GM21529 (cell line): ENCODE results near the gene ISLR.

ENCODE experiments used
- ATAC-seq: cut with Tn5 transposase; IDR thresholded peaks from one replicate; pipeline ENCODE4 v1.9.1; 2021; ENCODE audit not compliant: unreplicated experiment

ISLR gene

DNA sequence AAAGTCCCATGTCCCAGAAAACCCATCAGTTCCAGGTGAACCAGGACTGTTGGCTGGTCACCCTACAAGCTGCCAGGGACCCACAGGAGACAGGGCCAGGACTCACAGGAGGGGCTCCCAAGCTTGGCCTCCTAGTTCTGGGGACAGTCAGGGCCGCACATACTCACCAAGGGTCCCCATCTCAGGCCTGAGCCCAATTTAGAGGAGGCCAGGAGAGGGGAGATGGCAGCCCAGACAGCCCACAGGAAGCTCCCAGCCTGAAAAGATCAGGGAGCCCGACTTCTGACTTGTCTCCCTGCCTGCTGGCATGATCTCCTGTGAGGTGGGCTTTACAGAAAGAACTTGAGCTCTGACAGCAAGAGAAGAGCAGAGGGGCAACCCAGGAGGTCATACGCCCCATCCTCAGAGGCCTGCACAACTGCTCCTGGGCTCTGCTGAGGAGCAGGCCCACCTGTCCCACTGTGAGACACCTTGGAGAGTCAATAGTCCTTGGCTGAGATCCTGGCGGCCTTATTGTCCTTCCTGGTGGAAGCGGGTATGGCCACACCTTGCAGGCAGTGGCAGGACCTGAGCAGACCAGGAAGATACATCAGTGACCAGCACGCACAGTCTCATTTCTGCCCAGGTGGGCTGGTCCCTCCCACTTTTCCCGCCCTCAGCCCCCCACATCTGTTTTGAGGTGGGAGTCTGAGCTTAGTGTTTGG, 2.5 kb upstream of the ISLR start:
- ATAC-seq = no peak

DNA sequence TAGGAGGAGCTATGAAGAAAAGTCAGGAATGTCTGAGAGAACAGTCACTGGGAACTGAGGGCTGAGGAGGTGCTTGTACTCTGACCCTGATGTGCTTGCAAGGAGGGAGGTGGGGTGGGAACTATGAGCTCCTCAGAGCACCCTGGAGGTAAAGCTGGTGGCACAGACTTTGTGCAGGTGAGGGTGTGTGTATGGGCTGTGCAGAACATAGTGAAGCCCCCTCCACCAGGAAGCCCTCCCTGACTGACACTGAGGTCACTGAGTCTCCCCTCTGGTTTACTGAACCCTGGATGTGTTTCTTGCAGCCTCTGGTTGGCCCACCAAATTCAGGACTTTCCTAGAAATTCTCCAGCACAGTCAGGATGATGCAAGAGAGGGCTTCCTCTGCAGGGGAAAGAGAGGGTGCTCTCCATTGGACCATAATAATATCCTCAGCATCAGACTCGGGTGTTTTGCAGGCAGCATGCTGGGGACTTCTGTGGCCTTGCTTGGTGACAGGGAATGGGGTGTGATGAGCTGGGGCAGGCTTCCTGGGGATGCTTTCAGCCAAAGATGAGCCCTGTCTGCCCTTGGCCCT, 1.5 kb upstream of the ISLR start:
- ATAC-seq = no peak

DNA sequence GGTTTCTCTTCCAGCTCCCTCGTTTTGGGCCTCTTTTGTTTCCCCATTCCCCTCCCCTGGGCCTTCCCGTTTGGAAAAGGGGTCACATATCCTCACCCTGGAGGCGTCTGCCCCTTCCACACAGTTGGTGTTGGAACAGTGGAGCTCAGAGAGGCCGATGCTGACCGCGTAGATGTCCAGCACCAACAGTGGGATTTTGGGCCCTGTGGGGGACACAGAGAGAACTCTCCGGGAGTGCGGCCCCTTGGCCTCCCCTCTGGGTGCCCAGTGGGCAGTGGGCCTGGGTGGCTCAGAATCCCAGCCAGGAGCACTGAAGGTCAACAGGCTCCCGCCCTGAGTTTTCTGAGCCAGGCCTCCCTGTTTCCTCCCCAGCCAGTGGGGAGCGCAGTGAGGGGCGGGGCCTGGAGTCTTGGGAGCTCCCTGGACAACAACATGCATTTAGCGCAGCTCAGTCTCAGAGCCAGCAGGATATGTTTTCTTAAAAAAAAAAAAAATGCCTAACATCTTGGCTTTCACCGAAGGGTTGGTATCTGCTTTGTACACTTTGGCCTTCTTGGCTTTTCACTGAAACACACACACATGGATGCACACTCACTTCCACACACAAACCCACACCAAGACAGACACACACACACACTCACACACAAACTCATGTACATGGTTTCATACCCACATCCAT, 670 bp upstream of the ISLR start:
- no peak for ATAC-seq

DNA sequence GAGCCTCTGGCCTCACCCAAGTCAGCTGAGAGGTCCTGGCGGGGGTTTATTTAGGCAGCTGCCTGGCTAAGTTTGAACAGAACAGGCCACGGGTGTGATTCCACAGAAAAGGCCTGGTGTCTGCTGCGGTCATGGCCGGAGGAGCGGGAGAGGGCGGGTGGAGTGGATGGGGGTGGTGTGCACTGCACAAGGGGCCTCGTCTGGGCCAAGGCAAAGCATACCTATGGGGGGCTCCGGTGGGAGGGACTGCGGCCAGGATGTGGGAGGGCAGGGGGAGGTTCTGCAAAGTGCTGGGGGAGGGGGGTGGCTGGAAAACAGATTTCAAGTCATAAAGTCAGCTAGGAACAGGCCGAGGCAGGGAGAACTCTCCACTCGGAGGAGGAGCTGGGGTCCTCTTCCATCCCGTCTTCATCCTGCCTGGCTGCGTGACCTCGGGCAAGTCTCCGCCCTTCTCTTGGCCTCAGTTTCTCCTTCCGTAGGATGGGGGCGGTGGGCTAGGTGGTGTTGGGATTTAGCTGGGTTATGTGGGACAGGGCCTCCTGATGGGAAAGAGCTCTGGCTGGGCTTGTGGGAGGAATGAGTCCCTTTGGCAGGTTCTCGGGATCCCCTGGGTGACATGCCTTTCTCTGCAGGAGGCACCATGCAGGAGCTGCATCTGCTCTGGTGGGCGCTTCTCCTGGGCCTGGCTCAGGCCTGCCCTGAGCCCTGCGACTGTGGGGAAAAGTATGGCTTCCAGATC, 878 bp downstream of the ISLR start:
- ATAC-seq = no peak

DNA sequence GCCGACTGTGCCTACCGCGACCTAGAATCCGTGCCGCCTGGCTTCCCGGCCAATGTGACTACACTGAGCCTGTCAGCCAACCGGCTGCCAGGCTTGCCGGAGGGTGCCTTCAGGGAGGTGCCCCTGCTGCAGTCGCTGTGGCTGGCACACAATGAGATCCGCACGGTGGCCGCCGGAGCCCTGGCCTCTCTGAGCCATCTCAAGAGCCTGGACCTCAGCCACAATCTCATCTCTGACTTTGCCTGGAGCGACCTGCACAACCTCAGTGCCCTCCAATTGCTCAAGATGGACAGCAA, 1.4 kb downstream of the ISLR start:
- no peak for ATAC-seq

DNA sequence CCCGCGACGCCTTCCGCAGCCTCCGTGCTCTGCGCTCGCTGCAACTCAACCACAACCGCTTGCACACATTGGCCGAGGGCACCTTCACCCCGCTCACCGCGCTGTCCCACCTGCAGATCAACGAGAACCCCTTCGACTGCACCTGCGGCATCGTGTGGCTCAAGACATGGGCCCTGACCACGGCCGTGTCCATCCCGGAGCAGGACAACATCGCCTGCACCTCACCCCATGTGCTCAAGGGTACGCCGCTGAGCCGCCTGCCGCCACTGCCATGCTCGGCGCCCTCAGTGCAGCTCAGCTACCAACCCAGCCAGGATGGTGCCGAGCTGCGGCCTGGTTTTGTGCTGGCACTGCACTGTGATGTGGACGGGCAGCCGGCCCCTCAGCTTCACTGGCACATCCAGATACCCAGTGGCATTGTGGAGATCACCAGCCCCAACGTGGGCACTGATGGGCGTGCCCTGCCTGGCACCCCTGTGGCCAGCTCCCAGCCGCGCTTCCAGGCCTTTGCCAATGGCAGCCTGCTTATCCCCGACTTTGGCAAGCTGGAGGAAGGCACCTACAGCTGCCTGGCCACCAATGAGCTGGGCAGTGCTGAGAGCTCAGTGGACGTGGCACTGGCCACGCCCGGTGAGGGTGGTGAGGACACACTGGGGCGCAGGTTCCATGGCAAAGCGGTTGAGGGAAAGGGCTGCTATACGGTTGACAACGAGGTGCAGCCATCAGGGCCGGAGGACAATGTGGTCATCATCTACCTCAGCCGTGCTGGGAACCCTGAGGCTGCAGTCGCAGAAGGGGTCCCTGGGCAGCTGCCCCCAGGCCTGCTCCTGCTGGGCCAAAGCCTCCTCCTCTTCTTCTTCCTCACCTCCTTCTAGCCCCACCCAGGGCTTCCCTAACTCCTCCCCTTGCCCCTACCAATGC, 2.0 kb downstream of the ISLR start:
- no peak for ATAC-seq

DNA sequence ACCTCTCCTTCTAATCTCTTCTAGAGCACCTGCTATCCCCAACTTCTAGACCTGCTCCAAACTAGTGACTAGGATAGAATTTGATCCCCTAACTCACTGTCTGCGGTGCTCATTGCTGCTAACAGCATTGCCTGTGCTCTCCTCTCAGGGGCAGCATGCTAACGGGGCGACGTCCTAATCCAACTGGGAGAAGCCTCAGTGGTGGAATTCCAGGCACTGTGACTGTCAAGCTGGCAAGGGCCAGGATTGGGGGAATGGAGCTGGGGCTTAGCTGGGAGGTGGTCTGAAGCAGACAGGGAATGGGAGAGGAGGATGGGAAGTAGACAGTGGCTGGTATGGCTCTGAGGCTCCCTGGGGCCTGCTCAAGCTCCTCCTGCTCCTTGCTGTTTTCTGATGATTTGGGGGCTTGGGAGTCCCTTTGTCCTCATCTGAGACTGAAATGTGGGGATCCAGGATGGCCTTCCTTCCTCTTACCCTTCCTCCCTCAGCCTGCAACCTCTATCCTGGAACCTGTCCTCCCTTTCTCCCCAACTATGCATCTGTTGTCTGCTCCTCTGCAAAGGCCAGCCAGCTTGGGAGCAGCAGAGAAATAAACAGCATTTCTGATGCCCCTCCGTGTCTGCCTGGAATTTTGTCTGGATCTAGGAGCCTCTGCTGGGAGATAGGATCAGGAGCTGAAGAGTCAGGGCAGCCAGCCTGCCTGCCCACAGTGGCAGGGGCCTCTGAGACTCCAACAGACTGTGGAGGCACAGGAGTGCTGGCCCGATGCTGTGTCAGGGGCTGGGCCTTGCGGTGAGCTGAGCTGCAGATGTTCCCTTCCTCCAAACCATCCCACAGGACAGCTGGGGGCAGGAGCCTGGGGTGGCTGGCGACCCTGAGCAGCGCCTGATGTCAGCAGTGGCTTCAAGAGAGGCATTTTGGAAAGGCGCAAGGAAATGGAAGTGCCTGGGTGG, 3.0 kb downstream of the ISLR start:
- ATAC-seq = no peak

DNA sequence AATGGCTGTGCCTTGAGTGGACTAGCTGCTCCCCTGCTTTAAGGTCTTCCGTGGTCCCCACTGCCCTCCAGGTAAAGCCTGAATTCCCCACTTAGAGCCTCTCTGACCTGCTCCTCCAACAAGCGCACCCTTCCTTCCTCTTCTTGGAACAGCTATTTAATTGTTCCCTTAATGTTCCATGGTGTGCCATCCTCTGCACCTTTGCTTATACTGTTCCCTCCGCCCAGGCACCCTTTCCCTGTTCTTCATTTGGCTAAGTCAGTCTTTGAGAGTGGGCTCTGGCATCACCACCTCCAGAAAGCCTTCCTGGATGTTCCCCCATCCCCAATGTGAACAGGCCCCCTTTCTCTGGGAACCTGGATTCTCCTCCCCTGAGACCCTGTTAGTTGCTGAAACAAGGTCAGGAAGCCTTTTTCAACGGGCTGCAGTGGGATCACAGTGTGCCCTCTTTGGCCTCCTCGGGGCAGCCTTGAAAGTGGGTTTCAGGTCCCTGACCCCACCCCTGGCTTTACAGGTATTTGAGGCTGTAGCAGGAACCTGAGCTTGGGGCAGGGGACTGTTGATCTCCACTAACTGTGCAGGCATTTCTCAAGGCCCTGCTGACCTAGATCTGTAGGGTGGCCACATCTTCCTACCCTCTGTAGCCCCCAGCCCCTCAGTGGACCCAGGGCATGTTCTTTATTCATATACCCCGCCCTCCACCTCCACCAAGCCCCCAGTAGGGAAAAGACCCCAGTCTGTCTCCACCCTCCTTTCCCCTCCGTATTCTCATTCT, 5.0 kb downstream of the ISLR start:
- ATAC-seq = no peak

DNA sequence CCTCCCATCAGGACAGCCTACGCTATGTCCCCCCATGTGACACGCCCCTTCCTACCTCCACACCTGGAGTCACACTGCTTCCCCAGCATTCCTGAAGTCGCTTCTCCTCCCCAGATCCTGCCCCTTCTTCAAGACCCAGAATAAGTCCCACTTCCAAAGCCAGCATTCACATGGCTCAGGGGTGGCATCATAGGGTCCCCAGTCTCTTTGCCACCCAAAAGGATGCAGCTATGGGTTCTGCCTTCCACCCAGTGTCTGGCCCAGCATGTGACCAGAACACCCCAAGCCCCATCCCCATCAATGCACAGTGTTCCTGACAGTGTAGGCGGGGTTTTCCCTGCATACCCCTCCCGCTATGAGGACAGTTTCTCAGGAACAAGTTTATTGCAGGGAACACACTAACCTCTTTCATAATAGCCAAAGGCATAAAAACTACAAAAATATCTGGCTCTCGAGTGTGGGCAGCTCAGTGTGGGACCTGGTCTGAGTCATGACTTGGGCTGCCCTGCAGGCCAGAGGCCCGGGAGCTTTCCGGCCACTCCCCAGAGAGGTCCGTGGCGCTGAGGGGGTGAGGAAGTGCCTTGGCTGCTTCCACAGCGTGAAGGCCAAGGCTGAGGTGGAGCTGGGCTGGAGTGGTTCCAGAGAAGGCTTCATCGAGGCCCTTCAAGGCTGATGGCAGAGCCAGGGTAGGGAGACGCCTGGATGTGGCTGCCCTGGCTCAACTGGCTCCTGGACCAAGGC, 5.8 kb downstream of the ISLR start:
- ATAC-seq = no peak

DNA sequence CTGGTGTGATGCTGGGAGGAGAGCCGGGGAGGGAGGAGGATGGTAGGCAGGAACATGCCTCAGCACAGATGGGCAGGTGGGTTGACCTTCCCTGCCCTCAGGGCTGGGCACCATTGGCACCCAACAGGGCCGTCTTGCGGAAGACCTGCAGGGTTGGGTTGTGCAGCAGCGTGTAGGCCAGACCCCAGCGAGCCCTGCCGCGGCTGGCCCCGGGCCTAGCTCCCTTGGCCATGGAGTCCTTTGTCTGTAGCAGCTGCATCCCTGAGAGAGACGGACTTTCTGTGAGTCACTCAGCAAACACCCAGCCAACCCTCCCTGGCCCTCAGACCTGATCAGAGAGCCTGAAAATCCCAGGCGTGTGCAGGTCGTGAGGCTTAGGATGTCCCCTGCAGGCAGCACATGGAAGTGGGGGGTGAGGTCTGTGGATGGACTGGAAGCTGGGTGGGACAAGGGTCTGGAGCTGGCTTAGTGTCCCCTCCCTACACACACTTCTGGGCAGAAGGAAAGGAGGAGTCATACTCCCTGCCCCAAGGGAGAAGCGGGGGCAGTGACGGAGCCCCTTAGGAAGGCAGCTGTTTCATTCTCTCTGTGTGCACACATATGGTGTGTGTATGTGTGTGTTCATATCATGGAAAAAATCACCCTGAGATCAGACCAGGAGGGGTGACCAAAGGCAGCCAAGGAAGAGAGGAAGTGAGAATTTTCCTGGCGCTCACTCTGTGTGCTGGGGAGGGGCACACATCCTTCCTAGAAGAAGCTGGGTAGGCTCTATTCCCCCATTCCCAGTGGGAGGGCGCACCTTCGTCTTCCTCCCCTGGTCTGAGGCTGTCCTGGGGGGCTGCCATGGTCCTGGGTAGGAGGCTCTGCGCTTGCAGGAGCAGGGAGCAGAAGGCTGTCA, 6.7 kb downstream of the ISLR start:
- ATAC-seq = no peak

DNA sequence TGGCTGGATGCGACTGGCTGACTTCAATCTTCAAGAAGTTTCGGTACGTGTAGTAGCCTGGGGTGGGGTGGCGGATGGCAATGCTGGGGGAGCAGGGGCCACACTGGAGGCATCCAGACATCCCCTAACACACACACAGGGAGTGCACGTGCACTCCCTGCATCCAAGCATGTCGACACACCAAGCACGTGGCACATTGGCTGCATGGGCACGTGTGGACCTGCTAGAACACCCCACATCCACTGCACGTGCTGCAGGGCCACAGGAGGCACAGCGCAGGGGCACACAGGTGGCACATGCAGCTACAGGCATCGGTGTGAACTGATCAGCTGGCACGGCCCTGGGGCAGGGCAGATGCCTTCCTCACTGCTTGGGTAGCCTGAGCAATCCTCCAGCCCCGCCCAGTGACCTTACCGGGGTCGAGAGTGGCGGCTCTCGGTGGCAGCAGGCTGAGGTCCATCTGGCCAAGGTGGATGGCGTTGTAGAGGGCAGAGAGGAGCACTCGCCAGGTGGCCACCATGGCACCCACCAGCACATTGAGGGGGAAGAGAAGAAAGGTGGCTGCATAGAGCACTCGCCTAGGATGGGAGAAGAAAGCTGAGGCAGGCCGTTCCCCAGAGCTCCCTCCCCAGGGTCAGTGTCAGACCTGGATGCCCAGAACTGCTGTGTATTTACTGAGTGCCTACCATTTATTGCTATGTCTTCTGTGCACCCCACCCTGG, 7.5 kb downstream of the ISLR start:
- no peak for ATAC-seq

DNA sequence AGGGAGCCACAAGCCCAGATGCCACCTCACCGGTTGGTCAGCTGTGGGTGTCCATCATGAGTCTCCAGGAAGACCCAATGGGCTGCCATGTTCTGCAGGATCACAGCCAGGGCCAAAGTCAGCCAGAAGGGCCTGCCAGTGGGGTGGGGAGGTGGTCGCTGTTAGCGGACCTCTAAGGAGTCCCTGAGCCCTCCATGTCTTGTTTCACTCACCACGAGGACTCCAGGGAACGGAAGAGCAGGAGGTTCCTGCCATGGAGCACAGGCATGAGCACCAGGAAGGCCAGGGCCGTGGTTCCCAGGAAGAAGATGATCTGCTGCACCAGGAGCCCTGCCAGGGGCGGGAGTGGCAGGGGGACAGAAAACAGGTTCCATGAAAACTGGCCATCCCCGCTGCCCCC, 8.6 kb downstream of the ISLR start:
- ATAC-seq = no peak

DNA sequence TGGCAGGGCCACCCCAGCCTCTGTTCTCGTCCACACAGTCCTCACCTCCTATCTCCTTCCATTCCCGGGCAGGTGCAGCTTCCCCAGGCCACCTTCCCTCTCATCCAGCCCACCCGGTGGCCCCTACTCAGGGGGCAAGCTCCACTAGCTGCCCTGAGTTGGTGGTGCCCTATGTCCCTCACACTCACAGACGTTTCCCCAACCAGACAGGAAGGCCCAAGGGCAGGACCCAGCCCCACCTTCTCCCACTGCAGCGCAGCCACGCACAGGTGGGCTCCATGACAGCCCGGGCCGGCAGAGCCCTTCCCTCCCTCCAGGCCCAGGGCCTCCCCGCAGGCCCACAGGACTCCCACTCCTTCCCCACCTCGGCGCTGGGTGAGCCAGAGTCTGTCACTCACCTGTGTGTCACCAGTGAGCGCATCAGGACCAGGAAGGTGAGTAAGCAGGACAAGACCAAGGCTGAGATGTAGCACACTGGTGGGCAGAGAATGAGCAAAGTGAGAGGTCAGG, 11.1 kb downstream of the ISLR start:
- ATAC-seq = no peak

DNA sequence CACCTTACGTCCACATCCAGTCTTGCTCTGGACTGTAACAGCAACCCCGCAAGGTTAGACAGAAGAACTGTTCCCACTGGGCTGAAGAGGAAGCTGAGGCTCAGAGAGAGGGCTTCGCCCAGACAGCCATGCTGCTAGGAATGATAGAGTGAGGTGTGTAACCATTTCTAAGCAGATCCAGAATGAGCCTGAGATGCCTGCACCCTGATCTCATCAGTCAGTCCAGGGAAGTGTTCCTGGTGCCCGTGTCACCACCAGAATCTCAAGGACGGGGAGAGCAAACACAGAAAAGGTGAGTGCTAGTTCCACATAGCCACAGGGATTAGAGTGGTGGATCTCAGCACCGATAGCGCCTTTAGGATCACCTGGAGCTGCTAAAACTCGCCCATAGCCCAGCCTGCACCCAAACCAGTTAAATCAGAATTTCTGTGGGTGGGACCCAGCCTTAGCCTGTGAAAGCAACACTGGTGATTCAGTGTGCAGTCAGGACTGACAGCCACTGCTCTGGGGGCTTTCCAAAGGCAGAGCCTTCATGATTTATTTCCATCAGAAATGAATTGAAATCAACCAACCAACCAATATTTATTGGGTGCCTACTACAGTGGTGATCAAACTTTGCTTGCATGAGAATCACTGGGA, 12.3 kb downstream of the ISLR start:
- no peak for ATAC-seq

DNA sequence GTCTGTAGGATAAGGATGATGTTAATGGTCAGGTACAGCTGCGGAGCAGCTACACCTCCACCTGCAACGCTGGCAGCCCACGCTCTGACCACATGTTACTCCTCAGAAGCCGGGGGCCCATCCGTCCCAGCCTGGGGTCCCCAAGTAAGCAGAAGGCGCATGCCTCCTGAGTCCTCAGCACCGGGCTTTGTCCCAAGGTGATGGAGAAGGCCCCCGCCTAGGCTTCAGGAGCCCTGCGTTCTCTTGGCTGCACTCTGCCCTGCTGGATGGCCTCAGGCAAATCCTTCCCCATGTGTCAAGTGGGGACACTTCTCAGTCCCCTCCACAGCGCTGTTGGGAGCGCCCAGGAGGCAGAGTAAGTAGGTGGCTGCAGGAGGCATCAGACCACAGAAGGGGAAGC, 14.7 kb downstream of the ISLR start:
- no peak for ATAC-seq

DNA sequence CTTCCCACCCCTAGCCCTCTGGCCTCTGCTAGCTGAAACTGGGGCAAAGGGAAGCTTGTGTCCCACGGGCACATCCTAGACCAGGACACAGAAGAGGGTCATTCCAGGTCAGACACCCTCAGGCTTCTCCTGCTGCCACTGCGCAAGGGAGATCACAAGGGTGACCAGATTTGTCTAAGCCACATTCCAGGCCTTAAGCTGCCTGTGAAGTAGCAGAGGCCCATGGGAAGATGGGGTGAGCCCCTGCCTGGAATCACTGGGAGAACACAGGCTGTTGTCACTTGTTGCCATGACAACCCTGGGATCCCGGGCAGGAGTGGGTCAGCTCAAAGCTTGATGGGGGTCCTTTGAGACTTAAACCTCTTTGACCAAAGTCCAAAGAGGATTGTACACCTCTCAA, 18.3 kb downstream of the ISLR start:
- no peak for ATAC-seq
